ENCODE measurements around the gene ABCC10. TPM values are rescaled to one million over a fixed set of nuclear protein-coding genes. Genes with fewer than 3 reads are reported as not detected.

Gene ABCC10
- polyA plus RNA-seq, 1 donor = 14.7 TPM

DNA sequence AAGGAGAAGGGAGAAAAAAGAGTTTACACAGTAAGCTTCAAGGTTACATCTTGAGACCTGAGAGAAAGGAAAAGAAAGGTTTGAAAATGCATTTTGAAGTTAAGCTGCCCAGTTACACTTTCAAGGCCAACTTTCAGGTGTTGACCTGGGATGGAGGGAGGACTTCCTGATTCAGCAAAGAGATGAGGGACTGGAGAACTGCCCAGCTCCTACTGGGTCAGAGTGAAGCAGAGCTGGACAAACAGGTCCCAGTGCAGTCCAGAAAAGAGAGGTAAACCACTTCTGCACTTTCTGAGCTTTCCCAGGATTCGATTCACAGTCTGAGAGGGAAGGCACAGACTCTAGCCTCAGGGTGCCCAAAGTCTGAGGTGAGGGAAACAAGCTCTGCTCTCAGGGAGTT lies 44.1 kb downstream of the ABCC10 start:
- no peak for DNase-seq (ENCODE audit: low read depth)

DNA sequence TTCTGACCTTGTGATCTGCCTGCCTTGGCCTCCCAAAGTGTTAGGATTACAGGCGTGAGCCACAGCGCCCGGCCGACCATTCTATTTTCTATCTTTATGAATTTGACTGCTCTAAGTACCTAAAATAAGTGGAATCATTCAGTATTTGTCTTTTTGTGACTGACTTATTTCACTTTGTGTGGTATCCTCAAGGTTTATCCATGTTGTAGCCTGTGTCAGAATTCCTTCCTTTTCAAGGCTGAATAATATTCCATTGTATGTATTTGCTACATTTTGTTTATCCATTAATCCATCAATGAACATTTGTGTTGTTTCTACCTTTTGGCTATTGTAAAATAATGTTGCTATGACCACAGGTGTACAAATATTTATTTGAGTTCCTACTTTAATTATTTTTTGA lies 45.2 kb downstream of the ABCC10 start:
- DNase-seq (ENCODE audit: low read depth) = no peak

DNA sequence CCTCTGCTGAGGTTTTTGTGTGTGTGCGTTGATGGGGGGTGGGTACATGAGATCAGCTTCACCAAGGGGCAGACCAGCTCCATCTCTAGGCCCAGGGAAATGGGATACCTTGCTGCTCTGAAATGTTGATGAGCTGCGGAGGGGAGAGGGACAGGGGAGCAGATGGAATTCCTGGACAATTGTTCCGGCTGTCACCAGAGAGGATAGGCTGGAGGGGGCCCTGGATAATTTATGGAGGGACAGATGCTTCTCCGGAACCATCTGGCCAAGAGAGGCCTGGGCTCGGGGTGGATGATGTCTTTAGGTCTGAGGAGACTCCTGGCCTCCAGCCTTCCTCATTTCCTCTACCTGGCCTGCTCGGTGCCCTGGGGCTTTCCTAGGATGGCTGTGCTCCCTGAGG lies 48.2 kb downstream of the ABCC10 start:
- DNase-seq (ENCODE audit: low read depth) = no peak

DNA sequence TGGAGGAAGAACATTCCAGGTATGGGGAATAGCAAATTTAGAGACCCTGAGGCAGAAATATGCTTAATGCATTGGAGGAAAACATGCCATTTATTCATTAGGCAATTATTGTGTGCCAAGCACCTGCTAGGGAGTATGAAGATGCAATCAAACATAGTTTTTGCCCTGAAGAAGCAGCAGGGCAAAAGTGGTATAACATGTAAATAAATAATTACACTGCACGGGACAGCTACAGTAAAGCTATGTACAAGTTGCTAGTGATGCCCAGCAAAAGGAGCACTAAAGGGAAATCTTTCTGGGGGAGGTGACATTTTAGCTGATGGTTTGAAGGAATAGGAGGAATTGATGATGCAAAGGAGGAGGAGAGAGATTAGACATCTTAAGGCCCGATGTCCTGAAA lies 49.4 kb downstream of the ABCC10 start:
- no peak for DNase-seq (ENCODE audit: low read depth)

DNA sequence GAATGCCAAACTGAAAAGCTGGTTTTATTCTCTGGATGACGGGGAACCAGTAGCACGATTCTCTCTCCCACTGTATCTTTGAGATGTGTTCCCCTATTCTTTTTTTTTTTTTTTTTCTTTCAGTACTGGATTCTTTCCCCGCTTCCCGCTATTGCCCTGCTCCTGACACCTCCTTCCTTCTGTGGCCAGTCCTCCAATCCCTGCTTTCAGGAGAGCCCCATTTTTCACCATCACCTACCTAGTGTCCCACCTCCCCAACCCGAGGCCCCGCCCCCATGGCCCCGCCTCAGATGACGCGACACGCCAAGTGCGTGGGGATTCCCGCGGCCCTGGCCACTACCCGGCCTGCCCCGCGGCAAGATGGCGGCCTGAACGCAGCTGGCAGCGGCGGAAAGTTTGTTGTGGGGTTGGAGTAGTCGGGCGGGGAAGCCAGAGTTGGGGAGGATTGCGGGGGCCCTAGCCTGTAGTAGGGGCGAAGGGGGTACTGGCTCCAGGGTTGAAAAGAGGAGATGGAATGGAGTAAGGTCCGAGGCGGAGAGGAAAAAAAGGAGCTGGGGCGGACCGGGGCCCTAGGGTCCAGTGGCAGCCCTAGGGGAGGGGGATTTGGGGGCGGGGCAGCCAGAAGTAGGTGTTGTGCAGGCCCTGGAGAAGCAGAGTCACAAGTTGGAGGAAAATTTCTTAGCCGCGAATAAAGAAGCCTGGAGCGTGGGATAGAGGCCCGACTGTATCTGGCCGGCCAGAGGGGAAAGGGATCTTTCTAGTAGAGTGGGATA lies 50.1 kb downstream of the ABCC10 start, which contains the start of gene TJAP1:
TSS of gene TJAP1 (plus strand) at position 336 of the 773 bp plus-strand sequence. CDS start 21,432 bp downstream, outside the sequence.
- DNase-seq (ENCODE audit: low read depth) = peak; percentile 44

DNA sequence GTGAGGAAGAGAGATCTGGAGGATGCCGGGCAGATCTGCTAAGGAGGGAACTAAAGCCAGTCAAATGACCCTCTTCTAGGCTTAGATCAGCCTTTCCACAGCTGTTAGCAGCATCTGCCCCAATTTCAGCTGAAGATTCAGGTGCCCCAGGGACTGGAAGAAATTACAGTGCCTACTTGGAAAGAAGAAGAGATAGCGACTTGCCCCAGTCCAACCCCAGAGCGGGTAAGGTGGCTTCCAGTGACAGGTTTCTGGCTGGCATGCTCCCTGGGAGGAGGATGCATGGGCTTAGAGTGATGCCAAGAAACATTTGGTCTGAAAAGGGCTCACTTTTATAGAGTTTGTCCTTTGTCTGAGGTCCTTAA lies 50.6 kb downstream of the ABCC10 start:
- no peak for DNase-seq (ENCODE audit: low read depth)

DNA sequence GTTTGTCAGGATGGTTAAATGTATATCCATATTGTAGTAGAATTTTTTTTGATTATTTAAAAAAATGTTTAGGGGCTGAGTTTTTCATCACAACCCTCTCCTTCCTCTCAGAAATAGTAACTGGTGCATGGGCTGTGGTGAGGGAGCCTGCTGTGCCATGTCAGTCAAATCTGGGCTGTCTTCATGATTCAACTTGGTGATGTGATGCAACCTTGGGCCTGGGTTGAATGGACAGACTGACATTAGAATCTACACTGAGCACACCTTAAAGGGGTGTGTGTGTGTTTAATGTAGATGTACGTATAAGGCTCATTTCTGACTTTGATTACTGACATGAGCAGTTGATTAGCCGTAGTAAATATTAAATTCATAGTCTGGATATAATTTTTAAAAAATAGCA lies 53.7 kb downstream of the ABCC10 start:
- DNase-seq (ENCODE audit: low read depth) = no peak

DNA sequence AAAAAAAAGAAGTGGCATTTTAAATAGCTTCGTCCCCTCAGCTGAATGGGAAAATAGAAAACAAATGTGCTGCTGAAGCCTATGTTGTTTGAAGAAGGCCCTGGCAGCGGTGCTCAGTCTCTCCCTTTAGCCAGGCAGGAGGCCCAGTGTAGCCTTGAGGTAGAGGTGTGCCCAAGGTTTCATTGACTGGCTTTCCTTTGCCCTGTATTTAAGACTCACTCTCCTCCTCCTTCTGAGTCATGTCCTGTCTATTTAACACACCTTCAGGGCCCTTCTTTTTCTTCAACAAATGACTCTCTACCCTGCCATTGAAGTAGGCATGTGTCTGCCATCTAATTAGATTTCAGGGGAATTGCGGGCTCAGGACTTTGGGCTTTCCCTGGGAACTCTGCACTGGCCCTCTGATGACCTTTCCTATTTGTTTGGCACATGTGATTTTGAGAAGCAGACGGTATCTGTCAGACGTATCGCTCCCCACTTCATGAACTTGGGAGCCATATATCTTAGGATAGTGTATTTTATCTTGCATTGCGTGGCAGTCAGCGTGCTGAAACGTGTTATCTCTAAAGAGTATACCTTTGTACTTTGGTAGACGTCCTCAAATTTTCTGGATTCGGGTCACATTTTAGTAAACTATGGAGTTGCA lies 54.4 kb downstream of the ABCC10 start:
- no peak for DNase-seq (ENCODE audit: low read depth)

DNA sequence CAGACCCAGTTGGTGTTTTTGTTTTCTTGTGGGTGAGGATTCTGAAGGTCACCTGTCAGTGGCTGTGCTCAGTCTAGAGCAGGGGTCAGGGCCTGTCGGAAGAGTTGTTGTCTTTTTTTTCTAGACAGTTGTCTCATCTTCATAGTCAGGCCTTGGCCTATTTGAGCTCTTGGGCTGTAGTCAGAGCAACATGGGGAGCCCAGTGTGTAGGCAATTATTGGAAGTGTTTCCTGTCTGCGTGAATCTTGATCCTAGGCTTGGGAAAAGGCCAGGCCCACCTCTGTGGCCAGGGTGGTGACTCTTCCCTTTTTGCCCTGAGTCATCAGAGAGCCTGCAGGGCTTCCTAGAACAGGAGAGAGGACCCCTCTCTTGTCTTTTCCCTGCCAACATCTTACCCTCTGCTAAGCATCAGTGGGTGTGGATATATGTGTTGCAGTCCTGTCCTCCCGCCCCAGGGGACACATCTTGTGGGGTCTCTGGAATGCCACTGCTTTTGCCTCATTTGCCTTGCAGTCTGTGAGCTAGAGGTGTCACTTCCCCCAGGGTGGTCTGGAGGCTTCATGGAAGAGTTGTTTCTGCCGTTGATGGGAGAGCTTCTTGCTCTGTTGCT lies 61.4 kb downstream of the ABCC10 start:
- DNase-seq (ENCODE audit: low read depth) = no peak

DNA sequence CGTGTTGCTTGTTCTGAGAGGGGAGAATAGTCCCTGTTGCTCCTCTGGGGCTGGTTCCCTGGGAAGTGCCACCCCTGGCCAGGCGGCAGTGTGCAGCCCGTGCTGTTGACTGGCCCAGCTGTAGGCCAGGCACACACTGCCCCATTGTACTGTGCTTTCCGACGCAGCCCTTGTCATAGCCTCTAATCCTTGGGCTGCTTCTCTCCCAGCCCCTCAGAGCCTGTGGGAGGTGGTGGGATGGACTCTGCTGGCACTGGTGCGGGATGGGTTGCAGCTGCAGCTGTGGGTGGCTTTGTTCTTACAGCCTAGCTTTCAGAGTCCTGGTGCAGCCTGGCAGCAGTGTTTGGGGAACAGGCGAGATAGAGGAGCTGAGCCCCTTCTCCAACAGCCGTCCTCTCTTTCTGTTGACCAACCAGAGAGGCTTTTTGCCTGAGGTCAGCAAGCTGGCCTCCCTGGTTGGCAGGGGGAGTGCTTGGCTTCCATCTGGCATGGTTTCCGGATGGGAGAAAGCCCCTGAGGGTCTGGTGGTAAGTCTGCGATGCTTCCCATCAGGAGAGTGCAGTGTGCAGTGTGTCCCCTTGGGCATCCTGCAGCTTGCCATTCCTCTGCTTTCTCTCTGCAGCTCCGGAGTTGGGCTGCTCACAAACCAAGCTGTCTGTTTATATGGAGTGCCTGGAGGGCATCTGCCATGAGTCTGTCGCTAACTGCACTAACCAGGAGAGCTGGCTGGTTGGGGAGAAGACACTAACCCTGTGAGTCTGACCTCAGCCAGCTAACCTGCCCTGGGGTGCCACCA lies 62.1 kb downstream of the ABCC10 start:
- DNase-seq (ENCODE audit: low read depth) = no peak

DNA sequence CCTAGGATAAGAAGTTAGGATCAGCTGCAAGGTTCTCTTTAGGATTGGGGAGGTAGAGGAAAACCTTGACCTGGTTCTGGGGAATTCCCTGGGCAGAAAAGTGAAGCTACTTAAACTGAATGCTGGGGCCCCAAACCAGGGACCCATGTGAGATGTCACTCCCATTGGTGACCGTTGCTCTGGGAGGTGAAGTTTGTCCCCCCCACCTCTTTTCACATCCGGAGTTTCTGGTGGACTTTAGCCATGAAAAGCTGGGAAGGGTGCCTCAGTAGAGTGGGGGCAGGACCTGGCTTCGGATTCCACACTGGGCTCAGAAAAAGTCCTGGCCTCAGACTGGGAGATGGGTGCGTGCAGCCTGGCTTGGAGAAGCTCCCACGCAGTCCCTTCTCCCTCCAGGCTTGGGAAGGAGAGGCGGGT lies 63.2 kb downstream of the ABCC10 start:
- no peak for DNase-seq (ENCODE audit: low read depth)

DNA sequence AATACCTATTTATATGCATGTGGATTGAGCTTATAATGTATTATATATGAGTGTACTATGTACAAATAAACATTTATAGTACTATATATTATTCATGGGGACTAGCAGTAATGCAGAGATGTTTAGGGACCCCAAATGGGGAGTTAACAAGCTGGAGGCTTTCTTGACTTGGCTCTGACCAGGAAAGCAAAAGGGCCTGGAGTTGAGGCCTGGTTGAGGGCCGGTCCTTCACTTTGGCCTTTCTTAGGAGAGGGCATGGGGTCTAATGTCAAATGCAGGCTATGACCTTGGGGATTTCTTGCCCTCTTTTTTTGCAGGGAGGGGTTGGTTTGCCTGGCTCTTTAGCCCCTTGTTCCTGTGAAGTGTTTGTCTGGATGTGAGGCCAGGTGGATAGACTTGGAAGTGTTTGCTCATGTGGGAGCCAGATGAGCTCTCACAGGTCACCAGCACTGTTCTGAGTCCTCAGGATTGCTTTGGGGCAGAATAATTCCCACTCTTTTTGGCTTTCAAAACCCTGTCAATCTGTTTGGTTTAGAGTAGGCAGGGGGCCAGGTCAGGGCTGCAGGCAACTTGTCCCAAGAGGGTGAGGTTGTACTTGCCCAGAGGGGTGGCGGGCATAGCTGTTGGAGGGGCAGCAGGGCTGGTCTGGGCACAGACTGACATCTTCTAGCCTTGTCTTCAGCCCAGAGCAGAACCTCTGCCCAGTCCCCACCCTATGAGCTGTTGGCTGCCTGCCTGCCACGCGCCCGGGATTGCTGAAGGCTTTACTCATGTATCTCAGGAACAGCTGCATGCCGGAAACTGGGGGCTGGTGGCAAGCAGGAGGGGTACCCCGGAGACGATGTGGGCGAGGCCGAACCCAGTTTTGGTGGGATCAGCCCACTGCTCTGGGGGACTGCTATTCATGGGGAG lies 64.7 kb downstream of the ABCC10 start:
- DNase-seq (ENCODE audit: low read depth) = no peak

DNA sequence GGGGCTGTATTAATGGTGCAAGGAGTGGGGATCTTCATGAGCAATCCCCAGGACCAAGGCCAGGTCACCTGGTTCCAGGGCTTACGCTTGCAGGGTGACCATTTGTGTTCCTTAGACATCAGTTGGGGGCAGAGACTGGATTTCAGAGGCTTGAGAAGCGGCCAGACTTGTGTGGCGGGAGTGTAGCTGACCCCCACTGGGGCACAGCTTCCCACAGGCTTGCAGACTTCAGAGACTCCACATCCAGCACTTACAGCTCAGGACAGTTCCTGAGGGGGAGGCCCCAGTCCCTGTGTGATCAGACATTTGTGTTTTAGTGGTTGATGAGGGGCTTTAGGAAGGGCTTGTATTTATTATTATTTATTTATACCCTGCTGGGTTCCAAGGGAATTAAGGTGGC lies 65.3 kb downstream of the ABCC10 start:
- no peak for DNase-seq (ENCODE audit: low read depth)

DNA sequence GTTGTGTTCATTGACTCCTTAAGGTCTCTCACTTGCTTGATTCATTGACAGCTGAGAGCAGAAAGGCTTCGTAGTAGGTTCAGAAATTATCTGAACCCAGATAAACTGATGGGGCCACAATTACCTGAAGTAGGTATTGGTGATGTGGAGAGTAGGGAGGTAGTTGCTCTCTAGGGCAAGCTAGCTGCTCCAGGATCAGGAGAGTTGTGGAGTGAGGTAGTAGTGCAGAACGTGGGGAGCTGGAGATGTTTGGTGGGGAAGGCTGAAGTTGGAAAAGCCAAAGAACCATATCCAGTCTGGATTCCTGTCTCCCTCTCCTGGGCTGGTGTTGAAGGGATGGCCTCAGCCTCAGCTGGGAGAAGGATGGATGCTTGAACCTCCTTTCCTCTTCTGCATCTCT lies 65.9 kb downstream of the ABCC10 start:
- no peak for DNase-seq (ENCODE audit: low read depth)

DNA sequence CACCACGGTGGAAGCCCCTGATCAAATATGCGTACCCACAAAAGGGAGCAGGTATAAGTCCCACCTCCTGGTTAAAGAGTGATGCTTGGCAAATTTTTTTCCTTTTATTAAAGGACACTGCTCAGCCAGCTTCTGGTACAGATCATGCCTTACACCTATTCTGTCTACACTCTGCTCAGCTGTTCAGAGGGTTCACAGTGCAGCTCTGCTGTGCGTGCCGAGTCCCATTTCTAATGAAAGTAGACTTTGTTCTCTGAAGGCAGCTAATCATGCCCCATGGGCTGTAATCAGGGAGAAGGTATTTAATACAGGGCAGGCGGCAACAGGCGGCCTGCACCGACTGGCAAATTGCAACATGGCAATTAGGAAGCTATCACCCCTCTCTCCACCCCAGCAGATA lies 66.5 kb downstream of the ABCC10 start:
- no peak for DNase-seq (ENCODE audit: low read depth)

DNA sequence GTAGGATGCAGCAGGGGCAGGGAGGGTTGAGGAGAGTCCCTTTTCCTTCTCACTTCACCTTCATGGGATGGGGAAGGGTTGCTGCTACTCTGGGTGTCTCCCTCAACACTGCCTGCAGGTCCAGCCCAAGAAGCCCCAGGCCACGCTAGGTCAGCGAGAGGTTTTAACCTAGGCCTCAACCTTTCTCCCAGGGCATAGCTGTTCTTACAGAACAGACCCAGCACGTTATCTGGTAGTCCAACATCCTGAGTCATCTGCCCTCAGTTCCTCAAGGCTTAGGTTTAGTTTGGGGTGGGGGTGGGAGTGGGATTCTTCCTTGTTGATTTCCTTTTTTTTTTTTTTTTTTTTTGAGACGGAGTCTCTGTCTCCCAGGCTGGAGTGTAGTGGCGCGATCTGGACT lies 67.0 kb downstream of the ABCC10 start:
- DNase-seq (ENCODE audit: low read depth) = no peak

DNA sequence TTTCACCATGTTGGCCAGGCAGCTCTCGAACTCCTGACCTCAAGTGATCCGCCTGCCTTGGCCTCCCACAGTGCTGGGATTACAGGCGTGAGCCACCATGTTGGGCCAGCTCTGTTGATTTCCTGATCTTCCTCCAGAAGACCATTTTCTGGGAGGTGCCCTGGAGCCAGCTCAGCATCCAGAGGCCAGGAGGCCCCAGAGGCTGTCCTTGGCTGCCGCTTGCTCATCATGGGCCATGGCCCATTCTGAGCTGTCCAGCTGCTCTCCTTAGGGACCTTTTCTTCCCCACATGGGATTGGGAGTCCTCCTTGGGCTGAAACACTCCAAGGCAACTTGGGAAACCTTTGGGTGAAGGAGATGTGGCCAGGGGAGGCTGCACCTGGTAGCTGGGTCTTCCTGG lies 67.4 kb downstream of the ABCC10 start:
- DNase-seq (ENCODE audit: low read depth) = no peak

DNA sequence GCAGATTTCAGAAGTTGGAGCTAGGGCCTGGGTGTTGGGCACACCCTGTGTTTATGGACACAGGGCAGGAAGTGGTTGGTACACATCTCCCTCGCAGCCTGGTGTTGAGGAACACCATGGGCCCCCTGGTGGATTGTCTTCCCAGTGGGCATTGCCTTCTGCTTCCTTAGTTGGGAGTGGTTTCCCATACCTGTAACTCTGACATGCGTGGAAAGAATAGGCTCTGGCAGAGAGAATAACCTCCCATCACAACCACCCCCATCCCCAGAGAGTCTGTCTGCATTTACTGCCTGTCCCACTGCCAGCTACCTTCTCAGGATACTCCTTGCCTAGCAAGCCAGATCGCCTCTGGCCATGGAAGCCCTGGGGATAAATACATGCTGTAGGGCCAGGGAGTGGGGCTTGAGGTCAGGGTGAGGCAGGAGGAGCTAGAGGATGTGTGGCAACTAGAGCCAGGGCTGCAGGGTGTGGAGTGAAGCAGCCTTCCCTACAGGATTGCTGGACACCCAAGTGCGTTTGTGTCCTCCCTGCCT lies 68.1 kb downstream of the ABCC10 start:
- DNase-seq (ENCODE audit: low read depth) = no peak

DNA sequence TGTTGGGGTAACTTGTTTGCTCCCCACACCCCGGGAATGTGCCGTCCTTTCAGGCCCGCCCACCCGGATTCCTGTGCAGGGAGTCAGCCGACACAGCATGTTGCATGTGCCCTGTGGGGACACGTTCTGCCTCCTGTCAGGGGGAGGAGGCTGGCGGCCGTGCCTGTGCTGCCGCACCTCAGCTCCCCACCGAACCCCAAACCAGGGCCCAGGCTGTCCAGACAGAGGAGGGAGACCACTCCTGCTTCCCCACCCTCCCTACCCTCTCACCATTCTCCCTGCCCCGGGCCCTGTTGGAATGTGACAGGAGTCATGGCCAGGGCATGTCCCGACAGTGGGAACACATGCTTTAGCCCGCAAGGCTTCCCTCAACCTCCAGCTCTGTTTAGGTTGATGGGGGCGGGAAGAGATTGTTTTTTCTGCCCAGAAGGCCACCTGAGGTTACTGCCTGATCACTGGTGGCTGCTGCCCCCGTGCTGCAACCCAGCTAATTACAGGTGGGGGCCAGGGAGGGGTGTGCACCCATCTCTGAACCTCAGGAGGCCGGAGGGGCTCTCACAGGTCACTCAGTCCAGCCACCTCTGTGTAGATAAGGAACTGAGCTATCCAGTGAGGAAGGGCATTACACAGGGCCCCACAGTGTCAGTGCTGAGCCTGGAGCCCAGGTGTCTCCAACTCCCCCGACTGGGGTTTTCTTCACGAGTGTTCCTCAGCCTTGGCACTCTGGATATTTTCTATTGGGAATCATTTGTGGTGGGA lies 69.2 kb downstream of the ABCC10 start:
- no peak for DNase-seq (ENCODE audit: low read depth)

DNA sequence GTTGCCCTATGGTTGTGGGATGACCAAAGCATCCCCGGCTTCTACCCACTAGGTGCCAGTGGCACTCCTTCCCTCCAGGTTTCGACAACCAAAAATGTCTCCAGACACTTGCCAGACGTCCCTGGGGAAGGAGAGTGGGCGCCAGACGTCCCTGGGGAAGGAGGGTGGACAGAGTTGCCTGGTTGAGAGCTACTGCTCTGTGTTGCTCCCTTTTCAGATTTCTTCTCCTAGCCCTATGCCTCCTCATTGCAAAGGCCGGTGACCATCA lies 69.7 kb downstream of the ABCC10 start:
- no peak for DNase-seq (ENCODE audit: low read depth)

All from forelimb muscle (tissue), 1 donor.